ENCODE data around the gene FEN1. TPM values are rescaled to one million over a fixed set of nuclear protein-coding genes. Genes with fewer than 3 reads are reported as not detected.

The FEN1 gene
- total RNA-seq, 1 donor from 2014 or later: 9.6 TPM

- H3K4me3 ChIP-seq: no peak overlapping the region
- peaks cover 40% of the 10 kb centered on the region for H3K4me1 ChIP-seq
- intact Hi-C loops (cut with DNase I): loop anchor here (10.0 kb wide), 2 partner anchors 101 to 311 kb away; partner anchors contain the start of gene FADS3
Measured at GRCh38 chr11:61793829-61794204, 1.1 kb downstream of the FEN1 start.

GRCh38 chr11:61794579-61794978, 1.9 kb downstream of the FEN1 start:
- peaks cover 40% of the 10 kb centered on the region for H3K4me1 ChIP-seq
- intact Hi-C loops (cut with DNase I): loop anchor here (10.0 kb wide), 2 partner anchors 100 to 310 kb away; partner anchors contain the start of gene FADS3
- TF ChIP-seq POLR2AphosphoS5 (IDR thresholded peaks at IDR 0.05; ENCODE audit: insufficient read depth in 1 of 2, low read depth in 1 of 2) (no peak), POLR2A (IDR thresholded peaks at IDR 0.05) (no peak), CTCF (IDR thresholded peaks at IDR 0.05) (no peak)
- no peak overlapping the region for H3K27ac ChIP-seq
- H3K36me3 ChIP-seq: peaks cover 0 to 8% of the 10 kb centered on the region in 2 donors
- no peaks in the 10 kb centered on the region for H3K9me3 ChIP-seq
- DNase-seq (ENCODE audit: extremely low spot score in 2 of 2): no peak
- no peaks in the 10 kb centered on the region for H3K27me3 ChIP-seq
- no peak overlapping the region for H3K4me3 ChIP-seq

More at GRCh38 chr11:61793829-61794204, 1.1 kb downstream of the FEN1 start:
- Histone ChIP-seq H3K27me3 (no peaks in the 10 kb centered on the region), H3K27ac (no peak overlapping the region), H3K9me3 (no peaks in the 10 kb centered on the region), H3K36me3 (peaks cover 0 to 16% of the 10 kb centered on the region in 2 donors)
- TF ChIP-seq POLR2A (IDR thresholded peaks at IDR 0.05) (no peak), CTCF (IDR thresholded peaks at IDR 0.05) (no peak), POLR2AphosphoS5 (IDR thresholded peaks at IDR 0.05; ENCODE audit: insufficient read depth in 1 of 2, low read depth in 1 of 2) (no peak)
- no peak for DNase-seq (ENCODE audit: extremely low spot score in 2 of 2)

- no peak for DNase-seq (ENCODE audit: extremely low spot score in 2 of 2)
- no peak for TF ChIP-seq CTCF (IDR thresholded peaks at IDR 0.05)
- H3K9me3 ChIP-seq: no peaks in the 10 kb centered on the region
- H3K4me1 ChIP-seq: peaks cover 33% of the 10 kb centered on the region
- H3K4me3 ChIP-seq: no peak overlapping the region
- no peaks in the 10 kb centered on the region for H3K27me3 ChIP-seq
- intact Hi-C loops (cut with DNase I): loop anchor here (10.0 kb wide), 2 partner anchors 99 to 309 kb away; partner anchors contain the start of gene FADS3
- H3K36me3 ChIP-seq: no peaks in the 10 kb centered on the region
- no peak overlapping the region for H3K27ac ChIP-seq
Measured at GRCh38 chr11:61795459-61795858, 2.7 kb downstream of the FEN1 start.

- H3K4me1 ChIP-seq: peaks cover 28% of the 10 kb centered on the region
- no peak overlapping the region for H3K27ac ChIP-seq
- intact Hi-C loops (cut with DNase I): loop anchor here (10.0 kb wide), 2 partner anchors 99 to 309 kb away; partner anchors contain the start of gene FADS3
- no peak for DNase-seq (ENCODE audit: extremely low spot score in 2 of 2)
- no peaks in the 10 kb centered on the region for H3K9me3 ChIP-seq
- no peak for TF ChIP-seq CTCF (IDR thresholded peaks at IDR 0.05)
- no peak for TF ChIP-seq POLR2A (IDR thresholded peaks at IDR 0.05)
- no peak for TF ChIP-seq POLR2AphosphoS5 (IDR thresholded peaks at IDR 0.05; ENCODE audit: insufficient read depth in 1 of 2, low read depth in 1 of 2)
- no peaks in the 10 kb centered on the region for H3K27me3 ChIP-seq
- H3K4me3 ChIP-seq: no peak overlapping the region
- H3K36me3 ChIP-seq: no peaks in the 10 kb centered on the region
Measured at GRCh38 chr11:61795876-61796526, 3.3 kb downstream of the FEN1 start.

- peak; percentile 56 to 81 (median 64) for TF ChIP-seq CTCF (IDR thresholded peaks at IDR 0.05)
- TF ChIP-seq POLR2A (IDR thresholded peaks at IDR 0.05): no peak
- TF ChIP-seq POLR2AphosphoS5 (IDR thresholded peaks at IDR 0.05; ENCODE audit: insufficient read depth in 1 of 2, low read depth in 1 of 2): peak in 1 of 2 donors; percentile 82
- no peaks in the 10 kb centered on the region for H3K27me3 ChIP-seq
- peaks cover 16% of the 10 kb centered on the region for H3K4me1 ChIP-seq
- DNase-seq (ENCODE audit: extremely low spot score in 2 of 2): no peak
- peak overlapping the region; percentile 40 for H3K27ac ChIP-seq
- no peaks in the 10 kb centered on the region for H3K36me3 ChIP-seq
- intact Hi-C loops (cut with DNase I): loop anchor here (10.0 kb wide), 2 partner anchors 97 to 307 kb away; partner anchors contain the start of gene FADS3
- H3K4me3 ChIP-seq: no peak overlapping the region
- H3K9me3 ChIP-seq: no peaks in the 10 kb centered on the region
Measured at GRCh38 chr11:61797263-61797944, 4.7 kb downstream of the FEN1 start.

Measured in vagina (tissue), 2 donors.